ENCODE results near the gene ANO7.

Gene ANO7

DNA sequence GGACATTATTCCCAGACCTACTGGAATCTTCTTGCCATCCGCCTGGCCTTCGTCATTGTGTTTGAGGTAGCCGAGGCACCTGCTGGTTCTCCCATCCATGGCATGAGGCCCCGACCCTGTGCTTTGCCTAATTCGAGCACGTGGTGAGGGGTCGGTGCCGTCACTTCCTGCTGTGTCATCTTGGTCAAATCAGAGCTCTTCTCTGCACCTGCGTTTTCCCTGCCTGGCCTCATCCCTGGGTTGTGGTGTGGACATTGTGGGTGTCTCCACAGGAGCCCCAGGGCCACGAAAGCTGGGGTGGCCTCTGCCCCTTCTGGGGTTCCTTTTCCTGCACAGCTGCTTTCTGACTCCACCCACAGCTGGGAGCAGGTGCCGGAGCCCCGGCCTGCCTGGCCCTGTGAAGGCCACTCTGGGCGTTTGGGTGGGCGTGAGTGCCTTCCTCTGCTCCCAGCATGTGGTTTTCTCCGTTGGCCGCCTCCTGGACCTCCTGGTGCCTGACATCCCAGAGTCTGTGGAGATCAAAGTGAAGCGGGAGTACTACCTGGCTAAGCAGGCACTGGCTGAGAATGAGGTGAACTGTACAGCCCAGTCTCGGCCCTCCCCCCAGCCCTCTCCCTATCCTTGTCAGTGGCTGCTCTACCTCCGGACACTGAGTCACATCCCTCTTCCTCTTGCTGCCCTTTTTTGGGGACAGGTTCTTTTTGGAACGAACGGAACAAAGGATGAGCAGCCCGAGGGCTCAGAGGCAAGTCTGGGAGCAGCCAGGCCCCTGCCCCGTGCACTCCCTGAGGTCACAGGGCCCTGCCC lies 34.9 kb downstream of the ANO7 start:
- peak; percentile 9 for DNase-seq (ENCODE audit: low read depth, low spot score)

DNA sequence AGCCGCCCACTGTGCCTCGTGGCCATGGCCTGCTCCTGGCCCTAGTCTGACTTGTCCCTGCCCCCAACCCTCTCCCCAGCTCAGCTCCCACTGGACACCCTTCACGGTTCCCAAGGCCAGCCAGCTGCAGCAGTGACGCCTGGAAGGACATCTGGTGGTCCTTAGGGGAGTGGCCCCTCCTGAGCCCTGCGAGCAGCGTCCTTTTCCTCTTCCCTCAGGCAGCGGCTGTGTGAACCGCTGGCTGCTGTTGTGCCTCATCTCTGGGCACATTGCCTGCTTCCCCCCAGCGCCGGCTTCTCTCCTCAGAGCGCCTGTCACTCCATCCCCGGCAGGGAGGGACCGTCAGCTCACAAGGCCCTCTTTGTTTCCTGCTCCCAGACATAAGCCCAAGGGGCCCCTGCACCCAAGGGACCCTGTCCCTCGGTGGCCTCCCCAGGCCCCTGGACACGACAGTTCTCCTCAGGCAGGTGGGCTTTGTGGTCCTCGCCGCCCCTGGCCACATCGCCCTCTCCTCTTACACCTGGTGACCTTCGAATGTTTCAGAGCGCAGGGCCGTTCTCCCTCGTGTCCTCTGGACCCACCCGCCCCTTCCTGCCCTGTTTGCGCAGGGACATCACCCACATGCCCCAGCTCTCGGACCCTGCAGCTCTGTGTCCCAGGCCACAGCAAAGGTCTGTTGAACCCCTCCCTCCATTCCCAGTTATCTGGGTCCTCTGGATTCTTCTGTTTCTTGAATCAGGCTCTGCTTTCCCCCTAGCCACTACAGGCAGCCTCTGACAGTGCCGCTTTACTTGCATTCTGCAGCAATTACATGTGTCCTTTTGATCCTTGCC lies 35.8 kb downstream of the ANO7 start:
- no peak for DNase-seq (ENCODE audit: low read depth, low spot score)
- H3K4me3 ChIP-seq (ENCODE audit: low read length), result no peak overlapping the region

More for the DNA sequence above, 34.9 kb downstream of the ANO7 start:
- no peak overlapping the region for H3K4me3 ChIP-seq (ENCODE audit: low read length)

DNA sequence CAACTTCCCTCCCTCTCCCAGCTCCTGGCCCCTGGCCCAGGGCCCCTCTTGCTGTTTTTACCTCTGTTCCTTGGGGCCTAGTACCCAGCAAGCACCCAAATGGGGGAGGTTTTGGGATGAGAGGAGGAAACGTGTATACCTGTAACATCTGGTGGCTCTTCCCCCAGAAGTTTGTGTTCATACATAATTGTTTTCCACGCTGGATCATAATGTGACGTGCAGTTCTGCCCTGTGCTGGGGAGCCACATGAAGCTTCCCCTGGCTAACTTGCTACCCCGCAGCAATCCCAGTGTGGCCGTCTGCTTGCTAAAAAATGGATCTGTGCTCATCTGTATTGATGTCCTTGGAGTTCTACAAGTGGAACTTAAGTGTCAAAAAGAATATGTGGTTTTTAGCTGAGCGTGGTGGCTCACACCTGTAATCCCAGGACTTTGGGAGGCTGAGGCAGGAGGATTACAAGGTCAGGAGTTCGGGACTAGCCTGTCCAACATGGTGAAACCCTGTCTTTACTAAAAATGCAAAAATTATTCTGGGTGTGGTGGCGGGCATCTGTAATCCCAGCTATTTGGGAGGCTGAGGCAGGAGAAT lies 36.5 kb downstream of the ANO7 start:
- DNase-seq (ENCODE audit: low read depth, low spot score), result no peak
- no peak overlapping the region for H3K4me3 ChIP-seq (ENCODE audit: low read length)

GRCh38 chr2:241225545-241225944 lies 37.1 kb downstream of the ANO7 start:
- no peak for DNase-seq (ENCODE audit: low read depth, low spot score)

DNA sequence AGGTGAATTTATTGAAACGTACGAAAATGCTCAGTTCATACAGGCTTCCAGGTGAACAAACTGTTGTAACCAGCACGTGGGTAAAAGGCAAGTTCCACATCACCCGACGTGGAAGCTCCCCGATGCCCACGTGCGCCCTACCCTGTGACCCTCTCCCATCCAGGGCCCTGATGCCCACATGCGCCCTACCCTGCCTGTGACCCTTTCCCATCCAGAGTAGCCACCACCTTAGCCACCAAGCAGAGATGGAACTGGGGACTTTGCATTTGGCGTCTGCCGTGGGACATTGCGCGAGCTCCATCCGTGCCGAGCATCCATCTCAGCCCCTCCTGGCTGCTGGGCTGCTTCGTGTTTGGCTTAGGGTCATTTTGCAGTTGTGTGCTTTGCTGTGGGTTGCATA lies 37.5 kb downstream of the ANO7 start:
- H3K4me3 ChIP-seq (ENCODE audit: low read length), result no peak overlapping the region
- DNase-seq (ENCODE audit: low read depth, low spot score), result no peak

More at GRCh38 chr2:241225545-241225944, 37.1 kb downstream of the ANO7 start:
- H3K4me3 ChIP-seq (ENCODE audit: low read length), result no peak overlapping the region

DNA sequence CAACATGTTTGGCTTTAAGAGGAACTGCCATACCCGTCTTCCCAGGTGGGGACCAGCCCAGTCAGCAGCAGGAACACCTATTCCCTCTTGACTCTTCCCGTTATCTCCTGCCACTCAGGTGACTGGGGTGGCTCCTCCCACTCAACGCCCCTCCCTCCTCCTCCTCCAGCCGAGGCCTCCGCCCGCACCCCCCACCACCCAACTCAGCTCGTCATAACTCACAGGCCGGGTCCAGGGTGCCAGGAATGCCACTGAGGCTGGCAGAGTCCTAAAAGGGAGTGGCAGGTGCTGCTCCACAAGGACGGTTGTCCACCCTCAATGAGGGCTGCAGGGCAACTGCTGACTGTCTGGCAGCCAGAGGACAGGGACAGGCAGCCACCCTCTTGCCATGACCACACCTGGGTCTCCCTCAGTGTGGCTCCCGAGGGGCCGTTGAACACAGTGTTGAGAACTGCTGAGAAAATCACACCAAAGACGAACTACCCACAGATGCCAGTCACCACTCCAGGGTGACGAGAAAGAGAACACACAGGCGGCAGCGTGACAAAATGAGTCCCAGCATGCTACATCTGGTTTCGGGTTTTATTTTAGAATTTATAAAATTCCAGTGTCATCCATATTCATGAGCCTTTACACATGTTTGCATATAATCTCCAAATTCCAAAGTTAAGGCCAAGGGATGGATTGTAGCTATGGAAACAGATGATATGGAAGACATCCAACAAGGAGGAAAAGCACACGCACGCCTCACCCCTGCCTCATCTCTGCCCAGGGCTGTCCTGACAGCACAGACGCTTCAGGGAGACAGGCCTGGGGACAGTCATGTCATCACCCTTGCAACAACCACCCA lies 38.5 kb downstream of the ANO7 start:
- no peak overlapping the region for H3K4me3 ChIP-seq (ENCODE audit: low read length)
- DNase-seq (ENCODE audit: low read depth, low spot score), result no peak

GRCh38 chr2:241227594-241227993 lies 39.1 kb downstream of the ANO7 start:
- H3K4me3 ChIP-seq (ENCODE audit: low read length), result no peak overlapping the region
- DNase-seq (ENCODE audit: low read depth, low spot score), result no peak

GRCh38 chr2:241228081-241228859 lies 39.8 kb downstream of the ANO7 start:
- H3K4me3 ChIP-seq (ENCODE audit: low read length), result no peak overlapping the region
- no peak for DNase-seq (ENCODE audit: low read depth, low spot score)

GRCh38 chr2:241228860-241229516 lies 40.5 kb downstream of the ANO7 start:
- DNase-seq (ENCODE audit: low read depth, low spot score), result no peak
- no peak overlapping the region for H3K4me3 ChIP-seq (ENCODE audit: low read length)

DNA sequence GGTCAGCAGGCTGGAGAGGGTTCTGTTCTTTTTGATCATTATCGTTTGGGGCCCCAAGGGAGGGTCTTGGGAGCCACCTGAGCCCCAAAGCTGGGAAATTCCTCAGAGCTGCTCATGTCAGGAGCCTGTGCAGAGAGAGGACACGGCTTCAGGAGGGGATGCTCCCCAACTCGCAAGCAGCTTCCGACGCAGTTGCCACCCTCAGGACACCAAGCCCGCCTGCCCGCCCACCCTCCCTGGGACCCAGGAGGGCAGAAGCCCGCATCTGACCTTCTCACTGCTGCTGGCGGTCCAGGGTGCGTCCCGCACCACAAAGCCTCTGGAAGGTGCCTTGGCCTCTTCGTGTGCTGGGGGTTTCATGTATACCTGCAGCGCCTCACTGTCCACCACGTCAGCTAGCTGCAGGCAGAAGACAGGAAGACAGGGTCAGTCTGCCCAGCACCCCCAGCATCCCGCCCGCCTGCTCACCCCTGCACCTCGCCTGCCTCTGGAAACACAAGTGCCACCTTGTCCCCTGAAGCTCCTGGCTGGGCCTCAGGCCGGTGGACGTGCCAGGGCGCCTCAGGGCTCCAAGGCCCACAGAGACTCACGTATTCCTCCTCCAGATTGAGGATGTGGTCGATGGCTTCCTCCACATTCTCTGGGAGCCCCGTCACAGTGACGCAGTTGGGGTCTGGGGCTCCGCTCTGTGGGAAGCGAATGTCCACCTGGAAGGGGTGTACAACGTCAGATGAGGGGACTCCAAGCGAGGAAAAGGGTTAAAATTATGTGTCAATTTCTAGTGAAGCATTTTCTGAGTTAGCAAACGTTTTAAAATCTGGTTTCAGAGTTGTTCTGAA lies 41.3 kb downstream of the ANO7 start:
- DNase-seq (ENCODE audit: low read depth, low spot score), result no peak

DNA sequence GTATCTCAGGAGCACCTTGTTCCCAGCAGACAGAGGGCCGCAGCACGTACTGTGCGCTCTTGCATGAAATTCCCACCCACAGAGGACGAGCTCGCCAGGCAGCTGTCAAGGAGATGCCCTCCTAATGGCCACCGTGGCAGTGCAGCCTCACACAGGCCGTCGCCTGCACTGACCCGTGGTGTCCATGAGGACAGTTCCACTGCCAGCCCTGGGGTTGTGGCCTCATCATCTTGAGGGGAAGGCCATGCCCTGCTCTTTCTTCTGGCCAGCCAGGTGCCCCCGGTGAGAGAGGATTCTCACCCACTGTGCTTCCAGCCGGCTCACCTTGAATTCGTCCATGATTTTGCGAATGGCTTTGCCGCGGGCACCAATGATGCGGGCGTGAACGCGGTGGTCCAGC lies 42.0 kb downstream of the ANO7 start:
- H3K4me3 ChIP-seq (ENCODE audit: low read length), result no peak overlapping the region
- DNase-seq (ENCODE audit: low read depth, low spot score), result no peak

More for the DNA sequence above, 41.3 kb downstream of the ANO7 start:
- no peak overlapping the region for H3K4me3 ChIP-seq (ENCODE audit: low read length)

DNA sequence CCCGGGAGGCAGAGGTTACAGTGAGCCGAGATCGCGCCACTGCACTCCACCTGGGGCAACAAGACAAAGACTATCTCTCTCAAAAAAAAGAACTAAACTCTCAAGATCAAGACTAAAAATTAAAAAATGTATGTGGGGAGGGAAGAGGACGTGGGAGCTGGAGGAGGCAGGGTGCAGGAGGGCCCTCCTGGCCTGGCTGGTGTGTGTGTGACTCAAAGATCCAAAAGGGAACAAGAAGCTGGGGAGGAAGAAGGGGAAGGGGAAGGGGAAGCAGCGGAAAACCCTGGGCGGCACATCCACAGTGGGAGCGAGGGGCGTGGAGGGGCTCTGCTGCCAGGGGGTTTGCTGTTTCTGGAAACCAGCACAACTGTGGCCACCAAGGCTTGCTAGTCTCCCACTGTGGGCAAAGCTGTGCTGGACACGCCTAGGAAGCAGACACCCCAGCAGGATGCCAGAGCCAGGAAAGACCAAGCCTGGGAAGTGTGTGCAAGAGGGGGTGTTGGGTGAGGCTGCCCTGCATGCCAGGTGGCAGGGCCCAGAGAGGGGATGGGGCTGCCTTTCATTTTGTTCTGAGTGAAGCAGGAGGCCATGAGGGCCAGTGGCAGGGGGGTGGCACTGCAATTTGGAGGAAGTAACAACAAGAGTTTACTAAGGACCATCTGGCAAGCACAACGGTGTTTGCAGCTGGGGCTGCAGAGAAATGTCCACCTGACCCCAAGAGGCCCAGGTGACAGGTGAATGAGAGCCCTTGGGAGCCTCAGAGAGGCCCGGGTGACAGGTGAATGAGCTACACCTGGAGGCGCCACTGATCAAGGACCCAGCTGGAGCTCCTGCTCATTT lies 44.5 kb downstream of the ANO7 start:
- no peak overlapping the region for H3K4me3 ChIP-seq (ENCODE audit: low read length)
- no peak for DNase-seq (ENCODE audit: low read depth, low spot score)

DNA sequence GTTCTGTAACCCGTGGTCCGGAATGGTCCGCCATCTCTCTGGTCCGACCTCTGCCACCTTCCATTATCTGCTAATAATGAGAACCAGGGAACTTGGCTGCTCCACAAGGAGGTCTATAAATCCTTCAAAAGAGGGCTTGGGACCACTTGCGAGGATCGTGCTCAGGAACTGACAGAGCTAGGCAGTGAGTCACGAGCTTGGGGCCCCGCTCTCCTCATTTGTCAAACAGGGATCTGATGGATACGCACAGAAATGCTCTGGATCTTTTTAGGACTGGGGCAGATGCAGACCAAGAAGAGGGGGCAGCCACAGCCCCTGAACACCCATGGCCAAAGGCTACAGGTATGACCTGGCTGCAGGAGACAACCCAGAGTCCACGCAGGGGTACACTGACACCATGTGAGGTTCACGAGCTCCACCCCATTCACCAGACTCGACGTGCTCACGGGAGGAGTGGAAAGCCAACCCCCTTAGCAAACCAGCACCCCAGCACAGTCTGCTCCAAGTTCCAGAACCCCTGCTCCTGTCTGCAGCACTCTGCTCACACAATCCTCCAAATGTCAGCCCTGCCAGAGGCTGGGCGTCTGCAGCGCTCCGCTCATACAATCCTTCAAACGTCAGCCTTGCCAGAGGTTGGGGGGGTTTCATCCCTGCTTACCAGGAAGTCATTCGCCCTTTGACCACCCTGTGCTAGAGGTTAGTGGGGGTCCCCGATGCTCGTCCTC lies 45.8 kb downstream of the ANO7 start:
- no peak for DNase-seq (ENCODE audit: low read depth, low spot score)
- H3K4me3 ChIP-seq (ENCODE audit: low read length), result no peak overlapping the region

GRCh38 chr2:241234962-241235740 lies 46.7 kb downstream of the ANO7 start:
- no peak for DNase-seq (ENCODE audit: low read depth, low spot score)
- H3K4me3 ChIP-seq (ENCODE audit: low read length), result no peak overlapping the region
